HPDE6-E6E7 (cell line): Measurements from ENCODE around the gene LRRN4CL.
"Not testable (repeated sequence)": the region's sequence is repeated elsewhere in the genome, so short reads cannot be mapped to it uniquely, and the experiment has no call there.

ENCODE experiments used
- DNase-seq: peaks from one replicate; pipeline ENCODE4 v3.0.0; 2011; ENCODE audit warnings: missing footprints; ENCODE audit errors: extremely low spot score

The LRRN4CL gene

DNA sequence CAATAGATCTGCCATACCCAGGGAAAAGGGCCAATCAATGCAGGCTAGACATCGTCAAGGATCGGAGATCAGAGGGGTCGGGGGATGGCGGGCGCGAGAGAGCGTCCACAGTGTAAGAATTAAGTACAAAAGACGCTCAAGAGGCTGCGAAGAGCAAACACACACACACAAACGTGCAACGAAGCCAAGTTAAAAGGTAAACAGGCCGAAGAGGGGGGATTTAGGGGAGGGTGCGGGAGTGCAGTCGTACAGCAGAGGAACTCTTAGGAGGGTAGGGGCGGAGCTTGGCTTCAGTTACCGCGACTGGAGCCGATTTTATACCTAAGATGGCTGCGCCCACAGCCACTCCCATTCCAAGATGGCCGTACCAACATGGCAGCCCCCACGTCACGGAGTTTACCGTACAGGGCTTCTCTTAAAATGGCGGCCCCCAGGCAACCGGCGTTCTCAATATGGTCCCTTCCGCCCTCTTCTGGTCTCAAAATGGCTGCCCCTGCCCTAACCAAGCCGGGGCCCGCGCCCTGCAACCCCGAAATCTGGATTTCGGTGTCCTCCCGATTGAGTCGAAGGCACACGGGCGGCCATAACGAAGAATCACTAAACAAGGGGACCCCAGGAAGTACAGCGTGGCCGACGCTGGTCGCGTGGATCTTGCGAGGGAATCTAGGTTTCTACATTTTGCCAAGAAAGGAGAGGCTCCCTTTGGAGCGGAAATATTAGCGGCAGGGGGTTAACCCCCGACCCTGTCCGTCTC, 20.1 kb upstream of the LRRN4CL start:
- DNase-seq, result peak; percentile 88

- DNase-seq, result no peak
These were observed 19.5 kb upstream of the LRRN4CL start for GRCh38 chr11:62708793-62709192.

GRCh38 chr11:62708392-62708791, 19.1 kb upstream of the LRRN4CL start:
- no peak for DNase-seq

GRCh38 chr11:62707277-62707861, 18.0 kb upstream of the LRRN4CL start, which contains the start of the genes BSCL2 and GNG3:
BSCL2 (minus strand) TSS chr11:62707424; CDS start chr11:62707195, 229 bp downstream.
GNG3 (plus strand) TSS chr11:62707676; CDS start chr11:62708296, 620 bp downstream.
- no peak for DNase-seq

DNA sequence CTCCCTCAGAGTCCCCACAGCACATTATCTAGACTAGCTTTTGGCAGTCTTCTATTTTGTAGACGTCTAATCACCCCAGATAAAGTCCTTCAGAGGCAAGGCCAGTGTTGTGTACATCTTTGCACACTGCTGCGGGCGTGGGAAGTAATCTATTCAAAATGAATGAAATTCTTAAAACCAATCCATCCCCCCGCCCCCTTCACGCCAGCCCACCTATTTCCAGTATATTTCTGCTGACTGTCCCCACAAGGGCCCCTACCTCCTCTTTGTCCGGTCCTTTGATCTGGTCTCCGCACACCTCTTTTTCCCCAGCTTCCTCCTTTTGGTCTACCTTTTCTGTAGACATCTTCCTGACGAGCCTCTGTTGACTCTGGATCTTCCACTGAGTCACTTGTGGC, 17.5 kb upstream of the LRRN4CL start:
- no peak for DNase-seq

GRCh38 chr11:62705880-62706849, 16.8 kb upstream of the LRRN4CL start:
- DNase-seq, result peak; percentile 77

DNA sequence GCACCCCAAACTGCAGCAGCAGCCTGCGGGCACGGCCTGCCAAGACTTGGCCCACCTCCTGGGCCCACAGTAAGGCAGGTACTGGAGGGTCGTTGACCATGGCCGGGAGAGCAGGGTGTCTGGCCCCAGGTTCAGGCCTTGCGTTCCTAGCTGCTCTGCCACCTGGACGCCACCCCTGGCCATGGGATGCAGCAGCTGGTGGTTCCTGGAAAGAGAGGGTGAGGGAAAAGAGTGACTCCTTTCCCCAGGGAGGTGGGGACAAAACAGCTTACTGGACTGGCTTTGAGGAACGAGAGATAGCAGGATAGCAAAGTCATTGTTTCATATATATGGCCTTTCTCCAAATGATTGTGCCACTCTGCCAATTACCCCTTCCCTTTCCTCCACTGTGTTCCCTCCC, 16.1 kb upstream of the LRRN4CL start:
- DNase-seq, result no peak

DNA sequence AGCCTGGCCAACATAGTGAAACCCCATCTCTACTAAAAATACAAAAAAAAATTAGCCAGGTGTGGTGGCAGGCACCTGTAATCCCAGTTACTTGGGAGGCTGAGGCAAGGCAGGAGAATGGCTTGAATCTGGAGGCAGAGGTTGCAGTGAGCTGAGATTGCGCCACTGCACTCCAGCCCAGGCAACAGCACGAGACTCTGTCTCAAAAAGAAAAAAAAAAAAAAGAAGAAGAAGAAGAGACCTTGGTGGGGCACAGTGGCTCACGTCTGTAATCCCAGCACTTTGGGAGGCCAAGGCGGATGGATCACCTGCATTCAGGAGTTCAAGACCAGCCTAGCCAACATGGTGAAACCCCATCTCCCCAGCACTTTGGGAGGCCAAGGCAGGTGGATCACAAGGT, 14.6 kb upstream of the LRRN4CL start:
- not testable (repeated sequence) for DNase-seq

GRCh38 chr11:62702246-62702645, 12.9 kb upstream of the LRRN4CL start:
- no peak for DNase-seq

GRCh38 chr11:62694455-62695167, 5.3 kb upstream of the LRRN4CL start:
- DNase-seq, result peak; percentile 67

- not testable (repeated sequence) for DNase-seq
These were observed 4.3 kb upstream of the LRRN4CL start for GRCh38 chr11:62693624-62694023.

DNA sequence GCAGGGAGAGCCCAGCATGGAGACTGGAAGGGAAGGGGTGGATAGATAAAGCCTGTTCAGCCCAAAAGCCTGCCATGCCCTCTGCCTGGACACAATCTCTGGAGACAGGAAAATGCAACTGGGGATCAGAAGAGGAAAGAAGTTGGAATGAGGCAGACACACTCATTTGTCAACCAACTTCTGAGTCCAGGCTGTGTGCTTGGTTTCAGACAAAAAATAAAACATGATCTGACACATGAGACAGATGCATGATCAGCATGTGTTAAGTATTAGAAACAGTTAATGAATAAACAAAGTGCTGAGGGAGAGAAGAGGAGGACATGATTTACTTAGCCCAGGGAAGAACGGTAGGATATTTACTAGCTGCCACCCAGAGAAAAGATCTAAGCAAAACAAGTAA, 839 bp downstream of the LRRN4CL start:
- no peak for DNase-seq

DNA sequence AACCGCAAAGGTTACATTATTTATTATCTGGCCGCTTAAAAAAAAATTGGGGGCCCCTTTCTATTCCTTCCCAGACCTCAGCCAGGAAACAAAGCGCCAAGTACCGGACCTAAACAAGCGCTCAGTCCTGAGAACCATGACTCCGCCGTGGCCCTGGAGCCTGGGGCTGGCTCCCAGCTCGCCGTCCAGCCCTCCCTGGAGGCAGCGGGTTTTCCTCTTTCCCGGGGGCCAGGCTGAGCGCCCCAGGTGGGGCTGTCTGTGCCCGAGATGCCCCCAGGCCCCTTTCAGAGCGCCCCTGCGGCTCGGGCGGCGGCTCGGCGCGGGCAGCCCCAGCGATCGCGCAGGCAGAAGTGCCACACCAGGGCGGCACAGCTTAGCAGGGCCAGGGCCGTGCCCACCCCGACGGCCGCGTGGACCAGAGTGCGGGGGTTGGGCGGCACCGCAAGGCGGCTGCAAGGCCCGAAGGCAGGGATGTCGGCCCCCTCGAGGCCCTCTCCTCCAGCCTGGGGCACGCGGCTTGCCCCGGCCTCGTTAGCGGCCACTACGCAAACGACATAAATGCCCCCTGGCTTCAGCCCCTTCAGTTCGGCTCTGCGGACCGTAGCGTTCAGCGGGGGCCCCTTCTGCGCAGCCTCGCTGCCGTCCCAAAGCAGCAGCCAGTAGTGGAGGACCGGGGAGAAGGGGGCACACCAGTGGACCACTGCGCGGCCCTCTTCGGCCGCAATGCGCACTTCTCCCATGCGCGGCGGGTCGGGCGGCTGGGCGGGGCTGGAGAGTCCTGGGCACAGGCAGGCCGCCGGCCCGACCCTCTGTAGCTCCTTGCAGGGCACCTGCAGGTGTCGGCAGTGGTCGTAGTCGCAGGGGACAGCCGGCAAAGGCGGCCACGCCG, 1.6 kb downstream of the LRRN4CL start:
- no peak for DNase-seq

GRCh38 chr11:62682518-62682917, 6.8 kb downstream of the LRRN4CL start:
- DNase-seq, result no peak

DNA sequence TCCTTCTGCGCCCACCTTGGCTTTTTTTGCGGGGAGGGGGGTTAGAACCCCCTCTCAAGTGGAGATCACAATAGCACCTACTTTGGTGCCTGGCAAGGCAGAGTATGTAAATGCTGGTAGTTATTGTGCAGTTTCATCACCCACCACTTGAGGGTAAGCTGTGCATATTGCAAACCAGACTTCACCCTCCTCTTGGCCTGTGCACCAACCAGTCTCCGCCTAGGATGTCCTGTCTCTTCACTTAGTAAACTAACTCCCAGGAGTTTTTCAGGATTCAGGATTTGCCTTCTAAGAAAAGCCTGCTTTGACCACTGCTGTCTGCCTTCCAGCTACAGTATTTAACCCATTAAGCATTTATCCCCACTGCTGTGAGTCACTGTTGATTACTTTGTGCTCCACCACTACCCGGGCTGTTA, 8.5 kb downstream of the LRRN4CL start:
- DNase-seq, result peak; percentile 67

DNA sequence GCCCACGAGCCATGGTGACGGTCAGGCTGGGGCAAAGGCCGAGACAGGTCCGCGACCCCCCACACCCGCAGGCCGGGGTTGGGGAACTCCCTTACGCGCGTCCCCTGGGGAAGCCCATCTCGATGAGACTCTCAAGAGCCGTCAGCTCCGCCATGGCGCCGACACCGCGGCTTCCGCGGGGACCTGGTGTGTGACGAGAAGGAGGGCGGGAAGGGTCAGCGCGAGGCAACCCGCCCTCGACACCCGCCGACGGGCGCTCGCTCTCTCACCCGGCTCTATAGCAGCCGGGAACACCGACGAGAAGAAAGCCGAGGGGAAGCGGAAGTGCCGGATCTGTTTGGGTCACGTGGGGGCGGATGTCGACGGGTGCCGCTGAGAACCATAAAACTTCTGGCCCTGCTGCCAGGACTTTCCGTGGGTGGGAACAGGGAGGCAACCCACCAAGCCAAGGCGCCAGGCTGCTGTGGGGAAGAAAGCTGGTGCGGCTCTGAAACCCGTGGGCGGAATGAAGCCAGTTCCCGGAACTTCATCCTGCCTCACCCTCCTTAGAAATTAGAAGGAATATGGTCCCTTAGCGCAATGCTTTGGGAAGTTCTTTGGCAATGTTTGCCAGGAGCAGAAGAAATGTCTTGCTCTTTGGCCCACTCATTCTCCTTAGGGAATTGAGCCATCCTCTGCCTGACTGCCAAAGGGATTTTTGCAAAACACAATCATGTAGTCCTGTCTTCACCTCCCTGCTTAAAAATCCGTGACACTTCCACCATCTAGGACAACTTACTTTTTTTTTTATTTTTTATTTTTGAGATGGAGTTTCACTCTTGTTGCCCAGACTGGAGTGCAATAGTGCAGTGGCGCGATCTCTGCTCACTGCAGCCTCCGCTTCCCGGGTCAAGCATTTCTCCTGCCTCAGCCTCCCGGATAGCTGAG, 10.3 kb downstream of the LRRN4CL start, which contains the start of gene UBXN1:
TSS of gene UBXN1 (minus strand) at position 304 of the 927 bp plus-strand sequence. CDS start at position 154, 150 bp downstream.
- DNase-seq, result peak; percentile 82

DNA sequence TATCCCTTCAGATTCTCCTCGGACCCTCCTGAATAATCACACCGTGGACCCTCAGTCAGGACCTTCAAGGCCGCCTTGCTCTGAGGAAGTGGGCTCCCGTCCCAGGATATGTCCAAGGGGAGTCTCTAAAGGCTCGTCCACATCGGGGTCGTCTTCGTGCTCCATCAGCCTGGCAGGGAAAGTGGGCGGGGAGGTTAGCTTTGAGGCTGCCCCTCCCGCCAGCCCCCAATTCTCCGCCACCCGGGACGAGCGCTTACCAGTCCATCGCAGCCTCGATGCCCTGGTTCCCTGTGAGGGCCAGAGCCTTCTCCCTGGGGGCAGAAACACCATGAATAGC, 10.9 kb downstream of the LRRN4CL start:
- DNase-seq, result no peak

GRCh38 chr11:62677714-62678113, 11.6 kb downstream of the LRRN4CL start:
- no peak for DNase-seq

GRCh38 chr11:62677156-62677555, 12.2 kb downstream of the LRRN4CL start:
- DNase-seq, result no peak
